Parathyroid adenoma (tissue), 2 donors: ENCODE results near the gene PKNOX2.

Experiments
- H2AFZ ChIP-seq: fragments of 300-600 bp; sonication (generic); one replicate; pipeline ENCODE4 v1.7.0; 2017; ENCODE audit warnings: antibody characterized with exemption, mild to moderate bottlenecking
- H3K27ac ChIP-seq: fragments of 300-600 bp; sonication (generic); one replicate; pipeline ENCODE4 v1.7.0; 2017
- H3K27me3 ChIP-seq: fragments of 300-600 bp; sonication (generic); one replicate; pipeline ENCODE4 v1.7.0; 2017; ENCODE audit warnings: low read length; ENCODE audit not compliant: control insufficient read depth, insufficient read depth
- H3K36me3 ChIP-seq: fragments of 300-600 bp; sonication (generic); one replicate; pipeline ENCODE4 v1.7.0; 2017; ENCODE audit warnings: low read length; ENCODE audit not compliant: control insufficient read depth, insufficient read depth
- H3K4me1 ChIP-seq: fragments of 300-600 bp; sonication (generic); one replicate; pipeline ENCODE4 v1.7.0; 2017; ENCODE audit warnings: control low read depth
- H3K4me2 ChIP-seq: fragments of 300-600 bp; sonication (generic); one replicate; pipeline ENCODE4 v1.7.0; 2017; ENCODE audit warnings: low read length
- H3K4me3 ChIP-seq: fragments of 300-600 bp; sonication (generic); one replicate; pipeline ENCODE4 v1.7.0; 2017; ENCODE audit warnings: low read depth, low read length
- H3K79me2 ChIP-seq: fragments of 300-600 bp; sonication (generic); one replicate; pipeline ENCODE4 v1.7.0; 2017; ENCODE audit warnings: control low read depth
- H3K9ac ChIP-seq: fragments of 300-600 bp; sonication (generic); one replicate; pipeline ENCODE4 v1.7.0; 2017; ENCODE audit warnings: mild to moderate bottlenecking
- H3K9me3 ChIP-seq: fragments of 300-600 bp; sonication (generic); one replicate; pipeline ENCODE4 v1.7.0; 2017; ENCODE audit warnings: low read length; ENCODE audit not compliant: control insufficient read depth
- CTCF ChIP-seq: fragments of 300-600 bp; sonication (generic); IDR thresholded peaks from one replicate; pipeline ENCODE4 v1.7.0; 2017; ENCODE audit warnings: antibody characterized with exemption, mild to moderate bottlenecking
- donor health status: primary hyperparathyroidism.

PKNOX2 gene

GRCh38 chr11:125429174-125429707 lies 264.7 kb downstream of the PKNOX2 start:
- Histone ChIP-seq H3K9me3 (no peaks in the 10 kb centered on the region), H3K4me3 (no peak overlapping the region), H3K36me3 (no peaks in the 10 kb centered on the region), H2AFZ (no peak overlapping the region), H3K27me3 (no peaks in the 10 kb centered on the region), H3K9ac (no peak overlapping the region), H3K4me1 (peaks cover 2% of the 10 kb centered on the region), H3K27ac (no peak overlapping the region), H3K4me2 (no peak overlapping the region), H3K79me2 (no peaks in the 10 kb centered on the region)
- TF ChIP-seq CTCF, result peak; percentile 34

GRCh38 chr11:125429807-125430678 lies 265.5 kb downstream of the PKNOX2 start:
- no peak overlapping the region for H3K9ac ChIP-seq

GRCh38 chr11:125431009-125431408 lies 266.5 kb downstream of the PKNOX2 start:
- Histone ChIP-seq H3K4me1 (peaks cover 2% of the 10 kb centered on the region), H3K27ac (no peak overlapping the region), H3K79me2 (no peaks in the 10 kb centered on the region), H3K4me2 (no peak overlapping the region), H3K4me3 (no peak overlapping the region), H3K9ac (no peak overlapping the region), H2AFZ (no peak overlapping the region), H3K9me3 (no peaks in the 10 kb centered on the region), H3K36me3 (no peaks in the 10 kb centered on the region), H3K27me3 (no peaks in the 10 kb centered on the region)
- TF ChIP-seq CTCF, result no peak

More at GRCh38 chr11:125429807-125430678, 265.5 kb downstream of the PKNOX2 start:
- Histone ChIP-seq H3K4me3 (no peak overlapping the region), H3K27me3 (no peaks in the 10 kb centered on the region), H3K4me1 (peaks cover 2% of the 10 kb centered on the region), H3K4me2 (no peak overlapping the region), H3K79me2 (no peaks in the 10 kb centered on the region), H3K36me3 (no peaks in the 10 kb centered on the region), H2AFZ (no peak overlapping the region), H3K9me3 (no peaks in the 10 kb centered on the region), H3K27ac (no peak overlapping the region)
- no peak for TF ChIP-seq CTCF

GRCh38 chr11:125431481-125431880 lies 266.9 kb downstream of the PKNOX2 start:
- Histone ChIP-seq H3K9ac (no peak overlapping the region), H3K79me2 (no peaks in the 10 kb centered on the region), H3K4me3 (no peak overlapping the region), H3K27me3 (no peaks in the 10 kb centered on the region), H3K27ac (no peak overlapping the region), H2AFZ (no peak overlapping the region), H3K9me3 (no peaks in the 10 kb centered on the region), H3K4me2 (no peak overlapping the region), H3K4me1 (peaks cover 2% of the 10 kb centered on the region), H3K36me3 (no peaks in the 10 kb centered on the region)
- no peak for TF ChIP-seq CTCF
